ENCODE measurements around the gene PARP14.
A peak's percentile ranks its signal among the peaks of the same experiment; 100 is the strongest.
"Not testable (repeated sequence)": the region's sequence is repeated elsewhere in the genome, so short reads cannot be mapped to it uniquely, and the experiment has no call there.

The PARP14 gene

DNA sequence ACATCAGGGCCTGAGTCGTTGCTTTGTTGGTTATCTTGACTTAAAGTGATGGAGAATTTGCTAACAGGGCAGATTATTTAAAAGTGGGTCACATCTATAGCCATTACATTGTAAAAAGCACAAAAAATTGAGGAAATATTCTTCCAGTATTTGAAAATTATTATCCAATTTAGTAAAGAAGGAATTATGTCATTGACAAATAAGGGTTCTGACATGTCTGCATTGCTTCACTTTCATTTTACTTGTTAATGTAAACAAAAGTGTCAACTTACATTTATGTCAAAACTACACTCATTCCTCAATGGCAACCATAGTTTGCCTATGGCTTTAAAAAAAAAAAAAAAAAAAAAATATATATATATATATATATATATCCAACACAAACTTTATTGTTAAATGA lies 3.4 kb upstream of the PARP14 start:
- DNase-seq = no peak

GRCh38 chr3:122678506-122678905 lies 2.1 kb upstream of the PARP14 start:
- DNase-seq = no peak

- peak; percentile 82 for DNase-seq
Observed at GRCh38 chr3:122679085-122679881, 1.4 kb upstream of the PARP14 start.

DNA sequence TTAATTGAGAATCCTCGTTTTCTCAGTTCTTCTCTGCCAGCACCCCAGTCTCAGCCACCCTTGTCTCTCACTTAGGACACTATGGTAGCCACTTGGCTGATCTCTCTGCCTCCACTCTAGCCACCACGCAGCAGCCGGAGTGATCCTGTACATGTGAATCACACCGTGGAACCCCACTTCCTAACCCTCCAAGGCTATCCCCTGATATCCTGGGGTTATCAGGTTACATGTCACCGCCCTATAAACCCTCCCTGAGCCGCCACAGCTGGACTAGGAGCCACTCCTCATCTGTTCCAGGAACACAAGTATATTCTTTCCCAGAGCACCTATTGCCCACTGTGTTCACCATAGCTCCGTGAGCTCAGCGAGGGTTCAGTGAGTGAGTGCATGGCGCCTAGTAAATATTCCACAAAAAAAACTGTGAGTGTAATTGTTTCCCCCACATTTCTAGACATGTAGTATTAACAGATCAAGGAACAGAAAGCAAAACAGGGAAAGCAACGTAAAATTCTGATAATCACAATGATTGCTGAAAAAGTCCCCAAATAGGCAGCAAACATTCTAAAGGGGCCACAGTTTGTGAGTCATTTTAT lies 661 bp upstream of the PARP14 start:
- peak; percentile 66 for DNase-seq

- DNase-seq = peak; percentile 11
Observed at GRCh38 chr3:122681284-122681973, 790 bp downstream of the PARP14 start.

GRCh38 chr3:122681974-122682409 lies 1.4 kb downstream of the PARP14 start:
- no peak for DNase-seq

GRCh38 chr3:122682778-122683411 lies 2.3 kb downstream of the PARP14 start:
- peak; percentile 8 for DNase-seq

DNA sequence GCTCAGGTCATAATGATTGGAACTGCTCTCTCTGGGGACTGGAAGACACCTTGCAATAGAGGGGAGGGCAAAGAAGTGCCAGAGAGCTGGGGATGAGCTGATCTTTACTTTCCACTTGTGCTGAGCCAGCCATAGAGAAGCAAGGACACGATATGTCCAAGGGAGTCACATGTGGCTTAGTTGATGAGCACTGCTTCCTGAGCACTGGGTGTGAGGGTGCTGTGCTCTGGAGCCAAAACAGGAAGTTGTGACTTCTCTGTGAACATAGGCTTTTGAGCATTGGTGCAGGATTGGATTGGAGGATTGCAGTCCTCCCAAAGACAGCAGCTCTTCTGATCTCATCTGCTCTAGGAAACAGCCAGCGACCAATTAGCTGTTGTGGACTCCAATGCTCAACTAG lies 6.7 kb downstream of the PARP14 start:
- no peak for DNase-seq

- no peak for DNase-seq
Observed at GRCh38 chr3:122688996-122689395, 8.4 kb downstream of the PARP14 start.

DNA sequence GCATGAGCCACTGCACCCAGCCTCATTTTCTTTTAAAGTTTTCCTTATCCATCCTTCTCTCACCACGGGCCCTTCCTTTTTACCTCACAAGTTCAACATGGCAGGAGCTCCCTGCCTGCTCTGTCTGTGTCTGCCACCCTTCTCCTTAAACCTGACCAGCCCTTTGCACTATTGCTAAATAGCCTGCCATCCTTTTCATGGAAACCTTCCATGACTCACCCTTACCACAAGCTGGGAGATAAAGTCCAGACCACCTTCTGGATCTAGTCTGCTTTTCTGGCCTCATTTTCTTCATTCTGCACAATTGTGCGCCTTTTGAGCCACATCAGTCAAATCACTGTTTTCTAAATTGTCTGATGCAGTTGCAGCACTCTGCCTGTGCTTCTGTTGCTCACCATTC lies 8.9 kb downstream of the PARP14 start:
- DNase-seq = no peak

DNA sequence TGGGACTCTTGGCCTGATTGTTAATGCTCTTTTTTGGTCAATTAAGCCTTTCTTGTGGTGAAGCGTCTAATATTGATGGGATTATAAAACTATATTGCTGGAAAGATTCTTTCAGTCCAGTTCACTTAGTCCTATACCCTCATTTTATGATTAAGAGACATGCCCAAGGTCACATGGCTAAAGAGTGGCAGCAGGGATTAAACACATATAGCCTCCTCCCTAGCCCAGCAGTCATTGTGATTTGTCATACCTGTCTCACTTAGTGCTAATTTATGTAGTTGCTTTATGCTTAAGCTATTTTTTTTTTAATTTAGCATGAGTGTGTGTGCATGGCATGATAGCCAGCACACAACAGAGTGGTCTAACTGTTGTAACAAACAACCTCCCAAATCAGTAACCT lies 9.5 kb downstream of the PARP14 start:
- no peak for DNase-seq

DNA sequence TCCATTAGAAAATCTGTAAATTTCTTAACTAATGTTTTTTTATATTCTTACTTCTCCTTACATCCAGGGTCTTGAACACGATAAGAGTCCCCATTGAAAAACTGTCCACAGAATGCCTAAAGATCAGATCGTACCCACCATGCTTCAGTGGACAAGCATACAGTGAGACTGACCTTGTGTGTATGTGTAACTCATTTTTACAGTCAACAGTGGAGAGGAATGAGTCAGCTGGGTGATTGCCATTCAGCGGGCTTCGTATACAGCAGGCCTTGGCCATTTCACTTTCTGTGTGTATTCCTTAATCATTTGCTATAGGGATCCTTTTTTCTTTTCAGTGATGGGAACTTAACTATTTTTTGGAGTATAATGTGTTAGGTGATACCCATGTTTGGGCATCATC lies 10.6 kb downstream of the PARP14 start:
- DNase-seq = peak; percentile 51

DNA sequence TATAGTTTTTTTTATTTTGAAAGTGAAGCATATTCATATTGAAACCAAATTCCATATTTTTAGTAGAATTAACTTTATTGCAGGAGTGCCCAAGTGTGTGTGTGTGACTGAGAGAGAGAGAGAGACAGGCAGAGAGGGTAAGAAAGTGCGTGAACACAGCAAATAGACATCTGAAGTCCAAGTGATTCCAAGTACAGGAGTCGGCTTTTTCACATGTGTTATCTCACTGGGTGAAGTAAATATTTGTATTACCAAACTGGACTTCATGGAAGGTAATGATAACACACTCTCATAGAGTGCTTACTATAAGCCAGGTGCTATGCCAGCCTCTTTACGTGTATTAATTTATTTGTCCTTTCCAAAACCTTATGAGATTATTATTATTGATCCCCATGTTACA lies 12.0 kb downstream of the PARP14 start:
- no peak for DNase-seq

- no peak for DNase-seq
Observed at GRCh38 chr3:122694966-122695365, 14.3 kb downstream of the PARP14 start.

DNA sequence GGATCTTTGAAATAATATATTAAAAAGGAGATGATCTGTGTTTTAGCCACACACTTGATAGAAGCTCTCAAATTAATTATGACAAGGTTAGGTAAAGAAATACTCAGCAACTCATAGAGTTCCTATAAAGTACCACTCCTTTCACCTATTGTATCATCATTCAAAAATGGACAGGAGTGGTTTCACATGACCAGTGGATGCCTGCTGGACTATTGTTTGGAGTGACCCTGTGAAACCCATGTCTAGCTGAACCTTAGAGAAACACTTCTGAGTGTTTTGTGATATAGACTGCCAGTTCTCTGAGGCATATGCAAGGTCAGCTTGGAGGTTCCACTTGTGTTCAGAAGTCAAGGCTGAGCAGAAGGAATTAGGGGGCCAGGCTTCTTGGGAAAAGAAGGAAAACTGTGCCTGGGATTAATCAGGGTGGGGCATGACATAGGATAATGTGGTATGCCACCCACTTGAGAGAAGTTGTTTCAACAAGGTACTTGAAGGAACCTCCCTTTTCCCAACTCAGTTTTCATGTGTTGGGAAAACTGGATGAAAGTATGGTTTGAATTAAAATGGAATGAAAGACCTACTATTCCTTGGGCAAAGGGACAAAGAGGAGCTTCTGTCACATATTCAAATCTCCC lies 15.4 kb downstream of the PARP14 start:
- DNase-seq = no peak

GRCh38 chr3:122697952-122698620 lies 17.4 kb downstream of the PARP14 start:
- DNase-seq = no peak

- DNase-seq = no peak
Observed at GRCh38 chr3:122700193-122700592, 19.6 kb downstream of the PARP14 start.

DNA sequence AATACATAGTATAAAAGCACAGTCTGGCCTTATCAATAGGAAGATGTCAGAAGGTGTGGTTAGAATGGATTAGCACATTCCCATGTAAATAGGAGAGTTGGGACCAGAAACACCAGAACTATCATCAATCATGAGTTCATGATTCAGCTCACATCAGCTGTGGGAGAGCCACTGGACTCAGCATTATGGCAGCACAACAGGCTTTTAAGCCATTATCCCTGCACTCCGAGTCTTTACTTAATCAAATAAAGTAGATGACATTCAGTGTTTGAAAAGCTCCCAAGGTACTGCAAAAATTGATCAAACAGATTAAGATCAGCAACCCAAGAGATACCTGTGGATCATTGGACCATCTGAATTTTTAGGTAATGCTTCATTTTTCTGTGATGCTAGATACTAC lies 24.7 kb downstream of the PARP14 start:
- no peak for DNase-seq

- not testable (repeated sequence) for DNase-seq
Observed at GRCh38 chr3:122710616-122711251, 30.1 kb downstream of the PARP14 start.

- no peak for DNase-seq
Observed at GRCh38 chr3:122714273-122714672, 33.6 kb downstream of the PARP14 start.

DNA sequence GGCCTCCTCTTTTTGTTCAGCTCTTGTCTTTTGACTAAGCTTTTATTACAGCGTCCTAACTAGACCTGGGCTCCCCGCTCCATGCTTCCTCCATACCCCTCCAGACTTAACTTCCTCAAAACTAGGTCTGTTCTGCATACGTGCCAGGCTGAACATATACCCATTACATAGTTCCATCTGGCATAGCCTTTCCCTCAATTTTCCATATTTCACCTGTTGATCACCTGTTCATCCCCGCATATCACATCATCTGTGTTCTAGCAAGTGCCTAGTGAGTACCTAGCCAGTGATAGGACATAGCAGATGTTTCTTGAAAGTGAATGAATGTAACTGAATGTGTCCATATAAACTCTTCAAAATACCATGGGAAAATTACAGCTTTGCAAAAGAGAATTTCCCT lies 36.0 kb downstream of the PARP14 start:
- no peak for DNase-seq
